HL-60/S4 treated with phorbol 12-myristate 13-acetate at 8.2 ng/mL for 4 days and 3 days (cell line): ENCODE data around the gene TPPP.
"Not testable (repeated sequence)": the region's sequence is repeated elsewhere in the genome, so short reads cannot be mapped to it uniquely, and the experiment has no call there.

Experiments
- in situ Hi-C: fragments of 300-500 bp; cut with MboI; formaldehyde crosslinking; loops from 2 replicates; pipeline ENCODE4 v1.15.0; 2022; ENCODE audit warnings: low sequenced_read_pairs

The TPPP gene

DNA sequence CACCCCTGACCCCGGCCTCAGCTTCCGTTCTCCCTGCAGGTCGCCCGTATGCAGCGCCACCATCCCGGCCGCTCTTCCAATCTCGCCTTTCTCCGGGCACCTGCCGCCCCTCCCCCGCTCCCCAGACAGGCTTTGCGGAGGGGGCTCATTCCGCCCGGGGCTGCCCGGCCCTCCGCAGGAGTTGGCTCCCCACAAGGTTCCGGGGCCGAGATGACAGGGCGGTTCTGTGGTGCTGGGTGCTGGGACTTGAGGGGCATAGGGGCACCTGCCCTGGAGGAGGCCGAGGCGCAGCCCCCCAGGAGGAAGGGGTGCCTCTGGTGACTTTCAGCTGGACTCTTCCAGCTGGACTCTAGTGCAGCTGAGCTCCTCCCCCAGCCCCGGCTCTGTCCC lies 885 bp upstream of the TPPP start:
- in situ Hi-C loops = not testable (repeated sequence)

DNA sequence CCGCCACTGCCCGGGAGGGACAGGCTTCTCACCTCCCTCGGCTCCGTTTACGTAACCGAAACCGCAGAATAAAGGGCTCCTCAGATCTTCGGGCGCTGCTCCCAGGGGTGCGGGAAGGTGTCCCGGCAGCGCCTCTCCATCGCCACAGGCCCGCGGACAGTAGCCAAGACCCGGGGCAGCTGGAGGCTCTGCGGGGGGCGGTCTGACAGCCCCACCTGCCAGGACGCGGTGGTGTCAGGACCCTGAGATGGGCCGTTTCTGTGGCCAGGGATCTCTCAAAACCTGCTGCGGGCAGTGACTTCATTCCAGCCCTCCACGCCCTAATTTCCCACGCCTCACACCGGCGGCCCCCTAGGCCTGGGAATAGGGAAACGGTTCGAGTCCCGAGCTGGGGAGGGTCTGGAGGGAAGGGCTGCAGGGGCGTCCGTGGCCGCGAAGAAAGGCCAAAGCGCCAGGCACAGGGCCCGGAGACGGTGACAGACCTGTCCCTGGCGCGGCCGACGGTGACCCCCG lies 567 bp downstream of the TPPP start:
- in situ Hi-C loops = not testable (repeated sequence)

GRCh38 chr5:691817-692528 lies 1.2 kb downstream of the TPPP start:
- in situ Hi-C loops = no loop called here

DNA sequence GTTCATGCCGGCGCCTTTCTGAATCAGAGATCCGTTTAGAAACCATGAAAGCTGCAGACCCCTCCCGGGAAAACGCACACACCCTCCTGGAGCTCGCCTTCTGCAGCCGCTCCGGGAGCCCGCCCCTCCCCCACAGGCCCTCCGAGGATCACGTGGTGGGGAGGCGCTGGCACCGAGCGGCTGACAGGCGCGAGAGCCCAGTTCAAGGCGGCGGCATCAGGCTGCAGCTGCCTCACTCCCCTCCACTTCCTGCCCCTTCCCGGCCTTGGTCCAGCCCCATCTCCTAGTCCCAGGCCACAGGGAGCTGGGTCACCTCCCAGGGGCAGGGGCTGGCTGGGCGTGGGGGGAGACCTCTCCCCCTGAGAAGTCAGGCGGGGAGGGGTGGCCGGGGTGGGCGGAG lies 2.1 kb downstream of the TPPP start:
- in situ Hi-C loops = not testable (repeated sequence)

DNA sequence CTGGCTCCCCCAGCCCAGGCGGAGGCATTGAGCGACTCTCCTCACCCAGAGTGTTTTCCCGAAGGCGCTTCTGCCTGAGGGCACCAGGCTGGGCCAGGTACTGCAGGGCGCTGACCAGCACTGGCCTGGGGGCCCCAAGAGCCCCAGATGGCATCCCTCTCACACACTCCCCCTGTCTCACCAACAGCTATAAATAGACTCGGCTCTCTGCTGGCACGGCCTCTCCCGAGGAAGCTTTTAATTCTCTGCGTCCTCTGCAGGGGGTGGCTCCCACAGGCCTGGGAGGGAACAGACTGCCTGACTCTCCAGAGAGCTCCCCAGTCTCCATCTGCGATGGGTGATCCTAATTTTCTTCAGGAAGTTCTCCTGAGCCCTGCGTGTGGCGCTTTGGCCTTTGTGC lies 2.9 kb downstream of the TPPP start:
- in situ Hi-C loops = not testable (repeated sequence)

GRCh38 chr5:688348-689010 lies 4.7 kb downstream of the TPPP start:
- in situ Hi-C loops = not testable (repeated sequence)

DNA sequence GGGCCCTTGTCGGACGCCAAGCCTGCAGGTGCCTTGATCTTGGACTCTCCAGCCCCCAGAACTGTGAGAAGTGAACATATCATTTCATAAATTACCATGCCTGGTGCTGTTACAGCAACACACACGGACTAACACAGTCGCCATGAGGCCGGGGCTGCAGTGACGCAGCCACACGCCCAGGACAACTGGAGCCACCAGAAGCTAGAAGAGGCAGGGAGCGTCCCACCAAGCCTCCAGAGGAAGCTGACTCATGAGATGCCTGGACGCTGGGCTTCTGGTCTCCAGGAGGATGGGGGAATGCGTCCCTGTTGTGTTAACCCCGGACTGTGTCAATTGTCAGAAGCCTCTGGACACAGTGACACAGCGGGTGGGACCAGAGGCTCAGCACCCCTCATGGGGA lies 6.2 kb downstream of the TPPP start:
- in situ Hi-C loops = not testable (repeated sequence)

DNA sequence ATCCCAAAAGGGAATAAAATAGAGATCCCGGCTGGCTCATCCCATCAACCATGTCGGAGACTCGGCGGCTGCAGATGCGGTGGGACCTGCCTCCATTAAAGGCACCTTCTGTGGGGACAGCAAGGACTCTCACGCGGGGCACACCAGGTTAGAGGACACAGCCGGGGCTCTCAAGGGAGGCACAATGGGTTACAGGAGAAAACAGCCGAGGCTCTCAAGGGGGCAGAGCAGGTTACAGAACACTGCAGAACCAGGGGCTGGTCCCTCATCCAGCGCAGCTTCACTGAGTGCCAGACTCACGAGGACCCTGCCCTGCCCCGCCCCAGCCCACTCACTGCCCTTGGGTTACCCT lies 7.0 kb downstream of the TPPP start:
- in situ Hi-C loops = not testable (repeated sequence)

GRCh38 chr5:685262-686171 lies 7.6 kb downstream of the TPPP start:
- in situ Hi-C loops = no loop called here

- in situ Hi-C loops = no loop called here
These were observed 8.4 kb downstream of the TPPP start for GRCh38 chr5:684751-685216.

- in situ Hi-C loops = no loop called here
These were observed 9.3 kb downstream of the TPPP start for GRCh38 chr5:683551-684481.

- in situ Hi-C loops = not testable (repeated sequence)
These were observed 10.3 kb downstream of the TPPP start for GRCh38 chr5:682651-683358.

DNA sequence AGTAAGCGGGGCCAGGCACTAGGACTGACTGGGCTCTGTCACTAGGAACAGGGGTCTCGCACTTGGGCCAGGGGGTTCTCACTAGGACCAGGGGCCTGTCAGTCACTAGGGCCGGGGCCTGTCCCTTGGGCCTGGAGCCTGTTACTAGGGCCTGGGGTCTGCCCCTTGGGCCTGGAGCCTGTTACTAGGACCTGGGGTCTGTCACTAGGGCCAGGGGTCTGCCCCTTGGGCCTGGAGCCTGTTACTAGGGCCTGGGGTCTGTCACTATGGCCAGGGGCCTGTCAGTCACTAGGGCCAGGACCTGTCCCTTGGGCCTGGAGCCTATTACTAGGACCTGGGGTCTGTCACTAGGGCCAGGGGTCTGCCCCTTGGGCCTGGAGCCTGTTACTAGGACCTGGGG lies 10.9 kb downstream of the TPPP start:
- in situ Hi-C loops = not testable (repeated sequence)

DNA sequence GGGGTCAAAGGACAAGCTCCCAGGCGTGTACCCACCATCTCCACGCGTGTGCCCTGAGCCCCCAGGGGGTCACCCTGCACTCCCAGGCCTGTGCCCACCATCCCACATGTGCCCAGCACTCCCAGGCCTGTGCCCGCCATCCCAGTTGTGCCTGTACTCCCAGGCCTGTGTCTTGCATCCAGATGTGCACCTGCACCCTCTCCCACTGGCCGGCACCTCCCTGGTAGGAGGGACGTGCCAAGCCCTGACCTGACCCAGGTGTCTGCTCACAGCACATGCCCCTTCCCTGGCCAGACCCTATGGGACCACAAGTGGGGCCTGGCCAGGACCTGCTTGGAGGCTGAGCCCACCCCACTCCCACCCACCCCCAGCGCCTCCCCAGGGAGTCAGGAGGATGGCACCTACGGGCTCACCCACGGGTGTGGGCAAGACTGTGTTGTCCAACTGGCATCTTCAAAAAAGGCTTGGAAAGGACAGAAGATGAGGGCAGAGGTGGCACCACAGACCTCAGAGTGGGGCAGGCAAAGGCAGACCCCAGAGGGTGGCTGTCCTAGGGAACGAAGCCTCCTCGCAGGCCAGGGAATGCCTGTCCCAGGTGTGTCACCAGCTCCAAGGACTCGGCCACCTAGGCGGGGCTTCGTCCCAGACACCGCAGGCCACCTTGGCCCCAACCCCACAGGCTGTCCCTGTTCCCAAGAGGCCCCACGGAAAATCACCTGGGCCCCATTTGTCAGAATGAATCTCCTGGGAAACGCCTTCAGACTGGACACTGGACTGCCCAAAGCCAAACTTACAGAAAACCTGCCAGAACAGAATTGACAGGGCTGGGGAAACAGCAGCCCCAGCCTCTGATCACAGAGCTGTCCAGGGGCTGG lies 11.6 kb downstream of the TPPP start:
- in situ Hi-C loops = not testable (repeated sequence)

- in situ Hi-C loops = not testable (repeated sequence)
These were observed 12.3 kb downstream of the TPPP start for GRCh38 chr5:680836-681235.

DNA sequence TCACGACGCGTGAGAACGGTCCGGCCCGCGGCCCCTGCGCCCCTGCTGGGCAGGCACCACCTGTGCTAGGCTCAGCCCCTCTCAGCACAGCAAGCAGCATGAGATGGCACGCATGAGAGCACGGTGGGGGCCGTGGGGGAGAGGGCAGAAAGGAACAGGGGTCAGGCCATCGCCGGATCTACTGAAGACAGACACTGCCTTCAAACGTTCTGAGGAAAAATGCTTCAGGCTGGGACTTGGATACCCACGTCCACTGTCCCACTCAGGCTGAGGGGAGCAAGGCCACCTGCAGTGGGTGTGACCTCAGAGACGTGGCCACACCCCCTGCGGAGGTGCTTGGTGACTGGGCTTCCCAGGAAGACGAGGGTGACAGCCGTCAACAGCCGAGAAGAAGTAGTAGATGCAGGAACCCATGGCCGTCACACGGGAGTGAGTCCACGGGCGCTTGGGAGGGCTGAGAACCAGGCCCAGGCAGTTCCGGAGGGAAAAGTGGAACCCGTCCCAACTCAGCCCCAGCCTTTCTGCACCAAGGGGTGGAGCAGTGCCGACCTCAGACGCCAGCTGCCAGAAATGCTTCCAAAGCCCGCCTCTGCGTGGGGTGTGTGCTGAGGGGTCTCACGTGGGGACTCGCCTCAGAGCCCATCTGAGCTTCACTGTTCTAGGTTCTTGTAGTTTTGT lies 12.9 kb downstream of the TPPP start:
- in situ Hi-C loops = not testable (repeated sequence)

- in situ Hi-C loops = not testable (repeated sequence)
These were observed 13.8 kb downstream of the TPPP start for GRCh38 chr5:679166-679895.
